ENCODE measurements around the gene LCLAT1.
"Not testable (repeated sequence)": the region's sequence is repeated elsewhere in the genome, so short reads cannot be mapped to it uniquely, and the experiment has no call there.

Gene LCLAT1

DNA sequence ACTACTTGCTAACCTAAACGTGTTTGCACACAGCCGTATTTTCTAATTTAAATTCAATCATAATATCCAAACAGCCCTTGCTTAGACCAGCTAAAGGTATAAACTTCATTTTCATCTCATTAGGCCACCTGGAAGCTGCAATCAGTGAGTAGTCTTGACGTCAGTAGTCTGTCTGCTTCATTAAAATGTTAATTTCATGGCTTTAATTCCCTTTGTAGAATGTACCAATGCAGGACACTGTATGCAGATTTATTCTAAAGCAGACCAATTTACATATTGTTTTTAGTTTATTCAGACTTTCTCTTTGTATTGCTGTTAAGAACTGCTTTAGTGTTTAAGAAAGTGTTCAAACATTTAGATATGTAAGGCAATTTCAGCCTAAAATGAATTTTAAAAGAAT, 158.2 kb downstream of the LCLAT1 start:
- H3K9me3 ChIP-seq (ENCODE audit: control insufficient read depth in 1 of 2, low read length in 2 of 2): no peaks in the 10 kb centered on the region
- no peaks in the 10 kb centered on the region for H3K27me3 ChIP-seq (ENCODE audit: control insufficient read depth in 1 of 2, insufficient read depth in 2 of 2, low read length in 2 of 2)
- H3K9ac ChIP-seq (ENCODE audit: low read depth in 1 of 2, low read length in 2 of 2): no peak overlapping the region
- H3K27ac ChIP-seq (ENCODE audit: low read depth, low read length): no peak overlapping the region
- H3K4me3 ChIP-seq (ENCODE audit: low read depth in 1 of 2, low read length in 2 of 2): no peak overlapping the region
- H3K36me3 ChIP-seq (ENCODE audit: control insufficient read depth in 1 of 2, insufficient read depth in 2 of 2, low read length in 2 of 2): no peaks in the 10 kb centered on the region
- H3K4me1 ChIP-seq (ENCODE audit: control insufficient read depth in 1 of 2, insufficient read depth in 2 of 2, low read length in 2 of 2): no peaks in the 10 kb centered on the region

DNA sequence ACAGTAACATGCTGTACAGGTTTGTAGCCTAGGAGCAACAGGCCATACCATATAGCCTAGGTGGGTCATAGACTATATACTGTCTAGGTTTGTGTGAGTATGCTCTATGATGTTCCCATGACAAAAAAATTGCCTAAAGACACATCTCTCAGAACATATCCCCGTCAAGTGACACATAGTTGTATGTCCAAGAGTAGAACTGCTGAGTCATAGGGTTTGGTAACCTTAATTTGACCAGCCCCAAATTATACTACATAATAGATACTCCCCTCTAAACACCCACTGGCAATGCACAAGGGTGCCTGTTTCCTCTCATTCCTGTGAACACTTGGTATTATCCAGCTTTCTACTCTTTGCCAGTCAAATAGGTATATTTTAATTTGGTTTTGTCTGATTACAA, 161.6 kb downstream of the LCLAT1 start:
- H3K9me3 ChIP-seq (ENCODE audit: control insufficient read depth in 1 of 2, low read length in 2 of 2): no peaks in the 10 kb centered on the region
- no peak overlapping the region for H3K4me3 ChIP-seq (ENCODE audit: low read depth in 1 of 2, low read length in 2 of 2)
- no peaks in the 10 kb centered on the region for H3K27me3 ChIP-seq (ENCODE audit: control insufficient read depth in 1 of 2, insufficient read depth in 2 of 2, low read length in 2 of 2)
- no peaks in the 10 kb centered on the region for H3K4me1 ChIP-seq (ENCODE audit: control insufficient read depth in 1 of 2, insufficient read depth in 2 of 2, low read length in 2 of 2)
- H3K36me3 ChIP-seq (ENCODE audit: control insufficient read depth in 1 of 2, insufficient read depth in 2 of 2, low read length in 2 of 2): no peaks in the 10 kb centered on the region
- H3K9ac ChIP-seq (ENCODE audit: low read depth in 1 of 2, low read length in 2 of 2): no peak overlapping the region
- H3K27ac ChIP-seq (ENCODE audit: low read depth, low read length): no peak overlapping the region

GRCh38 chr2:30611583-30611982, 164.5 kb downstream of the LCLAT1 start:
- H3K27ac ChIP-seq (ENCODE audit: low read depth, low read length): no peak overlapping the region
- no peaks in the 10 kb centered on the region for H3K36me3 ChIP-seq (ENCODE audit: control insufficient read depth in 1 of 2, insufficient read depth in 2 of 2, low read length in 2 of 2)
- H3K9ac ChIP-seq (ENCODE audit: low read depth in 1 of 2, low read length in 2 of 2): no peak overlapping the region
- no peak overlapping the region for H3K4me3 ChIP-seq (ENCODE audit: low read depth in 1 of 2, low read length in 2 of 2)
- no peaks in the 10 kb centered on the region for H3K27me3 ChIP-seq (ENCODE audit: control insufficient read depth in 1 of 2, insufficient read depth in 2 of 2, low read length in 2 of 2)
- H3K9me3 ChIP-seq (ENCODE audit: control insufficient read depth in 1 of 2, low read length in 2 of 2): no peaks in the 10 kb centered on the region
- H3K4me1 ChIP-seq (ENCODE audit: control insufficient read depth in 1 of 2, insufficient read depth in 2 of 2, low read length in 2 of 2): no peaks in the 10 kb centered on the region

GRCh38 chr2:30612371-30612770, 165.3 kb downstream of the LCLAT1 start:
- Histone ChIP-seq H3K27me3 (ENCODE audit: control insufficient read depth in 1 of 2, insufficient read depth in 2 of 2, low read length in 2 of 2) (no peaks in the 10 kb centered on the region), H3K4me3 (ENCODE audit: low read depth in 1 of 2, low read length in 2 of 2) (no peak overlapping the region), H3K36me3 (ENCODE audit: control insufficient read depth in 1 of 2, insufficient read depth in 2 of 2, low read length in 2 of 2) (no peaks in the 10 kb centered on the region), H3K9me3 (ENCODE audit: control insufficient read depth in 1 of 2, low read length in 2 of 2) (no peaks in the 10 kb centered on the region), H3K27ac (ENCODE audit: low read depth, low read length) (no peak overlapping the region), H3K9ac (ENCODE audit: low read depth in 1 of 2, low read length in 2 of 2) (no peak overlapping the region), H3K4me1 (ENCODE audit: control insufficient read depth in 1 of 2, insufficient read depth in 2 of 2, low read length in 2 of 2) (no peaks in the 10 kb centered on the region)

GRCh38 chr2:30613001-30613400, 166.0 kb downstream of the LCLAT1 start:
- no peak overlapping the region for H3K4me3 ChIP-seq (ENCODE audit: low read depth in 1 of 2, low read length in 2 of 2)
- no peaks in the 10 kb centered on the region for H3K27me3 ChIP-seq (ENCODE audit: control insufficient read depth in 1 of 2, insufficient read depth in 2 of 2, low read length in 2 of 2)
- H3K9me3 ChIP-seq (ENCODE audit: control insufficient read depth in 1 of 2, low read length in 2 of 2): no peaks in the 10 kb centered on the region
- H3K27ac ChIP-seq (ENCODE audit: low read depth, low read length): no peak overlapping the region
- H3K9ac ChIP-seq (ENCODE audit: low read depth in 1 of 2, low read length in 2 of 2): no peak overlapping the region
- H3K4me1 ChIP-seq (ENCODE audit: control insufficient read depth in 1 of 2, insufficient read depth in 2 of 2, low read length in 2 of 2): no peaks in the 10 kb centered on the region
- H3K36me3 ChIP-seq (ENCODE audit: control insufficient read depth in 1 of 2, insufficient read depth in 2 of 2, low read length in 2 of 2): no peaks in the 10 kb centered on the region

- H3K27ac ChIP-seq (ENCODE audit: low read depth, low read length); H3K9ac ChIP-seq (ENCODE audit: low read depth in 1 of 2, low read length in 2 of 2); H3K4me1 ChIP-seq (ENCODE audit: control insufficient read depth in 1 of 2, insufficient read depth in 2 of 2, low read length in 2 of 2); H3K27me3 ChIP-seq (ENCODE audit: control insufficient read depth in 1 of 2, insufficient read depth in 2 of 2, low read length in 2 of 2); H3K9me3 ChIP-seq (ENCODE audit: control insufficient read depth in 1 of 2, low read length in 2 of 2); H3K4me3 ChIP-seq (ENCODE audit: low read depth in 1 of 2, low read length in 2 of 2); H3K36me3 ChIP-seq (ENCODE audit: control insufficient read depth in 1 of 2, insufficient read depth in 2 of 2, low read length in 2 of 2): not testable (repeated sequence)
Measured at GRCh38 chr2:30614227-30614626, 167.2 kb downstream of the LCLAT1 start.

GRCh38 chr2:30615926-30616325, 168.9 kb downstream of the LCLAT1 start:
- no peak overlapping the region for H3K9ac ChIP-seq (ENCODE audit: low read depth in 1 of 2, low read length in 2 of 2)
- no peaks in the 10 kb centered on the region for H3K9me3 ChIP-seq (ENCODE audit: control insufficient read depth in 1 of 2, low read length in 2 of 2)
- no peaks in the 10 kb centered on the region for H3K36me3 ChIP-seq (ENCODE audit: control insufficient read depth in 1 of 2, insufficient read depth in 2 of 2, low read length in 2 of 2)
- H3K27ac ChIP-seq (ENCODE audit: low read depth, low read length): no peak overlapping the region
- H3K4me1 ChIP-seq (ENCODE audit: control insufficient read depth in 1 of 2, insufficient read depth in 2 of 2, low read length in 2 of 2): no peaks in the 10 kb centered on the region
- H3K27me3 ChIP-seq (ENCODE audit: control insufficient read depth in 1 of 2, insufficient read depth in 2 of 2, low read length in 2 of 2): no peaks in the 10 kb centered on the region
- no peak overlapping the region for H3K4me3 ChIP-seq (ENCODE audit: low read depth in 1 of 2, low read length in 2 of 2)

GRCh38 chr2:30620102-30620501, 173.1 kb downstream of the LCLAT1 start:
- Histone ChIP-seq H3K36me3 (ENCODE audit: control insufficient read depth in 1 of 2, insufficient read depth in 2 of 2, low read length in 2 of 2) (peaks cover 0 to 12% of the 10 kb centered on the region in 2 donors), H3K4me1 (ENCODE audit: control insufficient read depth in 1 of 2, insufficient read depth in 2 of 2, low read length in 2 of 2) (no peaks in the 10 kb centered on the region), H3K4me3 (ENCODE audit: low read depth in 1 of 2, low read length in 2 of 2) (no peak overlapping the region), H3K9ac (ENCODE audit: low read depth in 1 of 2, low read length in 2 of 2) (no peak overlapping the region), H3K9me3 (ENCODE audit: control insufficient read depth in 1 of 2, low read length in 2 of 2) (no peaks in the 10 kb centered on the region), H3K27ac (ENCODE audit: low read depth, low read length) (no peak overlapping the region), H3K27me3 (ENCODE audit: control insufficient read depth in 1 of 2, insufficient read depth in 2 of 2, low read length in 2 of 2) (no peaks in the 10 kb centered on the region)

DNA sequence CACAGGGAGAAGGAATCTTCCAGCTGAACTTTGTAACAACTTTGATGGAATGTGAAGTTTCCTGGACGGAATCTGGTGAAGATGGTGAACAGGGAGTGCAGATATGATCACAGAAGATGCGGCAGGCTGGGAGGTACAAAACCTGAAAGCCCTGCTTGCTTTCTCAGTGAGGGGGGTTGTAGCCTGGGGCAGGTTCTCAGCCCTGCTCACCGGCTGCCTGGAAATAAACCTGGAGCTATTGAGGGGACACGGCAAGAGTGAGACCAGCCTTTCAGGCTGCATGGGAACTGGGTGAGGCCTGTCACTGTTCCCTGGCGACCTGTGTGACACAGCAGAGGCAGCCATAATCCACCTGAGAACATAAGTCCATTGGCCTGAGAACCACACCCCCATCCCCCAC, 174.8 kb downstream of the LCLAT1 start:
- Histone ChIP-seq H3K9ac (ENCODE audit: low read depth in 1 of 2, low read length in 2 of 2) (no peak overlapping the region), H3K27me3 (ENCODE audit: control insufficient read depth in 1 of 2, insufficient read depth in 2 of 2, low read length in 2 of 2) (no peaks in the 10 kb centered on the region), H3K36me3 (ENCODE audit: control insufficient read depth in 1 of 2, insufficient read depth in 2 of 2, low read length in 2 of 2) (peaks cover 0 to 12% of the 10 kb centered on the region in 2 donors), H3K4me1 (ENCODE audit: control insufficient read depth in 1 of 2, insufficient read depth in 2 of 2, low read length in 2 of 2) (no peaks in the 10 kb centered on the region), H3K9me3 (ENCODE audit: control insufficient read depth in 1 of 2, low read length in 2 of 2) (no peaks in the 10 kb centered on the region), H3K27ac (ENCODE audit: low read depth, low read length) (no peak overlapping the region), H3K4me3 (ENCODE audit: low read depth in 1 of 2, low read length in 2 of 2) (no peak overlapping the region)

- H3K9me3 ChIP-seq (ENCODE audit: control insufficient read depth in 1 of 2, low read length in 2 of 2): no peaks in the 10 kb centered on the region
- H3K36me3 ChIP-seq (ENCODE audit: control insufficient read depth in 1 of 2, insufficient read depth in 2 of 2, low read length in 2 of 2): peaks cover 0 to 12% of the 10 kb centered on the region in 2 donors
- H3K27ac ChIP-seq (ENCODE audit: low read depth, low read length): no peak overlapping the region
- H3K4me1 ChIP-seq (ENCODE audit: control insufficient read depth in 1 of 2, insufficient read depth in 2 of 2, low read length in 2 of 2): no peaks in the 10 kb centered on the region
- no peak overlapping the region for H3K4me3 ChIP-seq (ENCODE audit: low read depth in 1 of 2, low read length in 2 of 2)
- H3K9ac ChIP-seq (ENCODE audit: low read depth in 1 of 2, low read length in 2 of 2): no peak overlapping the region
- no peaks in the 10 kb centered on the region for H3K27me3 ChIP-seq (ENCODE audit: control insufficient read depth in 1 of 2, insufficient read depth in 2 of 2, low read length in 2 of 2)
Measured at GRCh38 chr2:30622452-30622851, 175.4 kb downstream of the LCLAT1 start.

DNA sequence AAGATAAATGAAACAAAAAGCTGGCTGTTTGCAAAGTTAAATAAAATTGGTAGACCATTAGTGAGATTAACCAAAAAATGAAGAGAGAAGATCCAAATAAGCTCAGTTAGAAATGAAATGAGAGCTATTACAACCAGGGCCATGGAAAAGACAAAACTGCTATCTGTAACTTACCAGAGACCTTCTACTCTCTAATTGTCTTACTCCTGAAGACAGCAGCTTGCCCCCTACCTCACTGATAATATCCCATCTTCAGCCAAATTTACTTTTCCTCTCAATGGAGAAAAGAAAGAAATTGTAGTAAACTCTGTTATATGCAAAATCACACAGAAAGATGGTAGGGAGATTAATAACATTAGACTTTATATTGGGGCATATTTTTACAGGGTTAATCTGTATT, 178.2 kb downstream of the LCLAT1 start:
- Histone ChIP-seq H3K9me3 (ENCODE audit: control insufficient read depth in 1 of 2, low read length in 2 of 2) (no peaks in the 10 kb centered on the region), H3K36me3 (ENCODE audit: control insufficient read depth in 1 of 2, insufficient read depth in 2 of 2, low read length in 2 of 2) (peaks cover 0 to 12% of the 10 kb centered on the region in 2 donors), H3K27me3 (ENCODE audit: control insufficient read depth in 1 of 2, insufficient read depth in 2 of 2, low read length in 2 of 2) (no peaks in the 10 kb centered on the region), H3K4me3 (ENCODE audit: low read depth in 1 of 2, low read length in 2 of 2) (no peak overlapping the region), H3K9ac (ENCODE audit: low read depth in 1 of 2, low read length in 2 of 2) (no peak overlapping the region), H3K4me1 (ENCODE audit: control insufficient read depth in 1 of 2, insufficient read depth in 2 of 2, low read length in 2 of 2) (no peaks in the 10 kb centered on the region), H3K27ac (ENCODE audit: low read depth, low read length) (no peak overlapping the region)

All from duodenal mucosa (tissue), 2 donors.